ENCODE results near the gene BRIP1.

BRIP1 gene

DNA sequence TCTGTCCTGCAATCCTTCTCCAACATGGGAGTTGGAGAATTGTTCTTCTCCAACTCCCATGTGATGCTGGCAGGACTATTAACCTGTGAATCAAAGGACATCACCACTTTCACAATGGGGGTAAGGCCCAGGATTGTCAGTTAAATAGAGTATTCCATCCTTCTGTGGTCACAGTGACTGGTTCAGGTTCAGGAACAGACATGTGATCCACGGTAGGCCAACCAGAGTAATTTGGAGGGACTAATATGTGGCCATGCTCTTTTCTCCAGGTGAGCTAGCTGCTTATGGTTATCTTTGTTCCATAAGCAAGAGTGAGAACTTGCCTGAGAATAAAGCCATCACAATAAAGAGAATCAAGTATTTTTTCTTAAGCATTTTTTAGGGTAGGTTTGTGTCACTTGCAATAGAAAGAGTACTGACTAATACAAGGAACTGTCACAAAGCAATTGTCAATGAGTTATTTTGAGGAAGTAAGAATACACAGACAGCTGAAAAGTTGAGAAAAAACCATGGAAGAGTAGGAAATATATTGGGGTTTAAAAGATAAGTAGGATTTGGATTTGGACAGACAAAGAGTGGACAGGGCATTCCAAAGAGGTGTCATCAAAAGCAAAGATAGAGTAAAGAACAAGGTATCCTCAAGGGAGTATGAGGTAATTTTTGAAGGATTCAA is 63.4 kb downstream of the BRIP1 start:
- TF ChIP-seq, protein P1, sequence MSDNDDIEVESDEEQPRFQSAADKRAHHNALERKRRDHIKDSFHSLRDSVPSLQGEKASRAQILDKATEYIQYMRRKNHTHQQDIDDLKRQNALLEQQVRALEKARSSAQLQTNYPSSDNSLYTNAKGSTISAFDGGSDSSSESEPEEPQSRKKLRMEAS (IDR thresholded peaks at IDR 0.05; ENCODE audit: low read depth, low read length) = no peak
- TF ChIP-seq, protein P2, sequence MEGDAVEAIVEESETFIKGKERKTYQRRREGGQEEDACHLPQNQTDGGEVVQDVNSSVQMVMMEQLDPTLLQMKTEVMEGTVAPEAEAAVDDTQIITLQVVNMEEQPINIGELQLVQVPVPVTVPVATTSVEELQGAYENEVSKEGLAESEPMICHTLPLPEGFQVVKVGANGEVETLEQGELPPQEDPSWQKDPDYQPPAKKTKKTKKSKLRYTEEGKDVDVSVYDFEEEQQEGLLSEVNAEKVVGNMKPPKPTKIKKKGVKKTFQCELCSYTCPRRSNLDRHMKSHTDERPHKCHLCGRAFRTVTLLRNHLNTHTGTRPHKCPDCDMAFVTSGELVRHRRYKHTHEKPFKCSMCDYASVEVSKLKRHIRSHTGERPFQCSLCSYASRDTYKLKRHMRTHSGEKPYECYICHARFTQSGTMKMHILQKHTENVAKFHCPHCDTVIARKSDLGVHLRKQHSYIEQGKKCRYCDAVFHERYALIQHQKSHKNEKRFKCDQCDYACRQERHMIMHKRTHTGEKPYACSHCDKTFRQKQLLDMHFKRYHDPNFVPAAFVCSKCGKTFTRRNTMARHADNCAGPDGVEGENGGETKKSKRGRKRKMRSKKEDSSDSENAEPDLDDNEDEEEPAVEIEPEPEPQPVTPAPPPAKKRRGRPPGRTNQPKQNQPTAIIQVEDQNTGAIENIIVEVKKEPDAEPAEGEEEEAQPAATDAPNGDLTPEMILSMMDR (IDR thresholded peaks at IDR 0.05; ENCODE audit: low read depth, low read length) = no peak
- no peak for TF ChIP-seq POLR2A (IDR thresholded peaks at IDR 0.05; ENCODE audit: extremely low read depth, insufficient read length)
- no peak for TF ChIP-seq MYC (IDR thresholded peaks at IDR 0.05; ENCODE audit: low read depth, low read length)
- no peak for DNase-seq (ENCODE audit: low read depth)
- no peak overlapping the region for H3K4me3 ChIP-seq (ENCODE audit: low read depth, low read length)

- DNase-seq (ENCODE audit: low read depth) = no peak
- H3K4me3 ChIP-seq (ENCODE audit: low read depth, low read length) = no peak overlapping the region
- TF ChIP-seq, protein P2 (IDR thresholded peaks at IDR 0.05; ENCODE audit: low read depth, low read length) = no peak
- TF ChIP-seq MYC (IDR thresholded peaks at IDR 0.05; ENCODE audit: low read depth, low read length) (no peak), POLR2A (IDR thresholded peaks at IDR 0.05; ENCODE audit: extremely low read depth, insufficient read length) (no peak)
- TF ChIP-seq, protein P1 (IDR thresholded peaks at IDR 0.05; ENCODE audit: low read depth, low read length) = no peak
Measured at GRCh38 chr17:61797283-61797682, 66.0 kb downstream of the BRIP1 start.

- no peak for DNase-seq (ENCODE audit: low read depth)
- H3K4me3 ChIP-seq (ENCODE audit: low read depth, low read length) = no peak overlapping the region
- no peak for TF ChIP-seq POLR2A (IDR thresholded peaks at IDR 0.05; ENCODE audit: extremely low read depth, insufficient read length)
- TF ChIP-seq, protein P2 (IDR thresholded peaks at IDR 0.05; ENCODE audit: low read depth, low read length) = no peak
Measured at GRCh38 chr17:61795546-61795945, 67.8 kb downstream of the BRIP1 start.

GRCh38 chr17:61794792-61795191 is 68.5 kb downstream of the BRIP1 start:
- H3K4me3 ChIP-seq (ENCODE audit: low read depth, low read length) = no peak overlapping the region
- no peak for DNase-seq (ENCODE audit: low read depth)
- TF ChIP-seq POLR2A (IDR thresholded peaks at IDR 0.05; ENCODE audit: extremely low read depth, insufficient read length) (no peak), MYC (IDR thresholded peaks at IDR 0.05; ENCODE audit: low read depth, low read length) (no peak)
- TF ChIP-seq, protein P1 (IDR thresholded peaks at IDR 0.05; ENCODE audit: low read depth, low read length) = no peak
- TF ChIP-seq, protein P2 (IDR thresholded peaks at IDR 0.05; ENCODE audit: low read depth, low read length) = no peak

GRCh38 chr17:61794242-61794641 is 69.1 kb downstream of the BRIP1 start:
- no peak for DNase-seq (ENCODE audit: low read depth)
- no peak overlapping the region for H3K4me3 ChIP-seq (ENCODE audit: low read depth, low read length)
- TF ChIP-seq POLR2A (IDR thresholded peaks at IDR 0.05; ENCODE audit: extremely low read depth, insufficient read length) = no peak
- TF ChIP-seq, protein P2 (IDR thresholded peaks at IDR 0.05; ENCODE audit: low read depth, low read length) = no peak
- TF ChIP-seq, protein P1 (IDR thresholded peaks at IDR 0.05; ENCODE audit: low read depth, low read length) = no peak
- TF ChIP-seq MYC (IDR thresholded peaks at IDR 0.05; ENCODE audit: low read depth, low read length) = no peak

DNA sequence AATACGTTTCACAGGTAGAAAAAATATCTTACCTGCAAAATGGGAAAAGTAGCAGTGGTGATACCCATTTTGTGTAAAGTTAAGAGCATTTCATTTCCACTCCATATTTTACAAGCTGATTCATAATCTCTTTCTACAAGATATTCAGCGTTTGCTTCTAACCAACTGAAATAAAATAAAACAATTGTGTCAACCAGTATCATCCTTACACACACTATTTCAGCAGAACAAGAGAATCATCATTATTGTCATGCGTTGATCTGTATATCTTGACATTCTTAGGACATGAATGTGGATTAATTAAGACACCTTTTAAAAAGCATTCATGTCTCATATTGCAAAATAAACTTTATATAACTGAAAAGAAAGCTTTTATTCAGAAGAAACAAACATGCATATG is 69.8 kb downstream of the BRIP1 start:
- no peak overlapping the region for H3K4me3 ChIP-seq (ENCODE audit: low read depth, low read length)
- TF ChIP-seq MYC (IDR thresholded peaks at IDR 0.05; ENCODE audit: low read depth, low read length) (no peak), POLR2A (IDR thresholded peaks at IDR 0.05; ENCODE audit: extremely low read depth, insufficient read length) (no peak)
- TF ChIP-seq, protein P2 (IDR thresholded peaks at IDR 0.05; ENCODE audit: low read depth, low read length) = no peak
- TF ChIP-seq, protein P1 (IDR thresholded peaks at IDR 0.05; ENCODE audit: low read depth, low read length) = no peak
- DNase-seq (ENCODE audit: low read depth) = no peak

All from NB4 (cell line).